Stimulated activated CD8-positive, alpha-beta memory T cell treated with anti-CD3 and anti-CD28 coated beads, Interleukin-2, amount 100 ng/mL, for 1 hour (primary cell): ENCODE results near the gene CDH18.

Source experiments
- DNase-seq, 2 donors: peaks; one replicate each; pipeline ENCODE4 v3.0.0-alpha.2; 2020; ENCODE audit warnings: low read depth in 2 of 2

The CDH18 gene

GRCh38 chr5:19605846-19606407, 382.1 kb downstream of the CDH18 start:
- DNase-seq = no peak

- no peak for DNase-seq
Observed at GRCh38 chr5:19584131-19584530, 403.9 kb downstream of the CDH18 start.

GRCh38 chr5:19577882-19578281, 410.1 kb downstream of the CDH18 start:
- no peak for DNase-seq

- DNase-seq = no peak
Observed at GRCh38 chr5:19568004-19568403, 420.0 kb downstream of the CDH18 start.

- no peak for DNase-seq
Observed at GRCh38 chr5:19565466-19565865, 422.5 kb downstream of the CDH18 start.

- no peak for DNase-seq
Observed at GRCh38 chr5:19564036-19564435, 424.0 kb downstream of the CDH18 start.

GRCh38 chr5:19555876-19556275, 432.1 kb downstream of the CDH18 start:
- DNase-seq = no peak

- no peak for DNase-seq
Observed at GRCh38 chr5:19555436-19555835, 432.6 kb downstream of the CDH18 start.

GRCh38 chr5:19554524-19554923, 433.5 kb downstream of the CDH18 start:
- DNase-seq = no peak

- DNase-seq = no peak
Observed at GRCh38 chr5:19547640-19548039, 440.4 kb downstream of the CDH18 start.

- no peak for DNase-seq
Observed at GRCh38 chr5:19546521-19546920, 441.5 kb downstream of the CDH18 start.

GRCh38 chr5:19538607-19539006, 449.4 kb downstream of the CDH18 start:
- no peak for DNase-seq

GRCh38 chr5:19536387-19536786, 451.6 kb downstream of the CDH18 start:
- DNase-seq = no peak

- no peak for DNase-seq
Observed at GRCh38 chr5:19534751-19535150, 453.2 kb downstream of the CDH18 start.

- no peak for DNase-seq
Observed at GRCh38 chr5:19532936-19533335, 455.1 kb downstream of the CDH18 start.

- DNase-seq = no peak
Observed at GRCh38 chr5:19531374-19531952, 456.5 kb downstream of the CDH18 start.

GRCh38 chr5:19519448-19519847, 468.6 kb downstream of the CDH18 start:
- no peak for DNase-seq

- no peak for DNase-seq
Observed at GRCh38 chr5:19498852-19499251, 489.1 kb downstream of the CDH18 start.

- DNase-seq = no peak
Observed at GRCh38 chr5:19497229-19497815, 490.7 kb downstream of the CDH18 start.

- no peak for DNase-seq
Observed at GRCh38 chr5:19496056-19496455, 491.9 kb downstream of the CDH18 start.

GRCh38 chr5:19492861-19493260, 495.1 kb downstream of the CDH18 start:
- DNase-seq = no peak

- DNase-seq = no peak
Observed at GRCh38 chr5:19488786-19489185, 499.2 kb downstream of the CDH18 start.

- no peak for DNase-seq
Observed at GRCh38 chr5:19487480-19487879, 500.5 kb downstream of the CDH18 start.

- no peak for DNase-seq
Observed at GRCh38 chr5:19479562-19479961, 508.4 kb downstream of the CDH18 start.
